Activated naive CD4-positive, alpha-beta T cell treated with anti-CD3 and anti-CD28 coated beads, Interleukin-2, amount 50 U/mL, for 16 hours (primary cell): Measurements from ENCODE around the gene CA5B.
"Not testable (repeated sequence)": the region's sequence is repeated elsewhere in the genome, so short reads cannot be mapped to it uniquely, and the experiment has no call there.

Source experiments
- DNase-seq: peaks from one replicate; pipeline ENCODE4 v3.0.0-alpha.2; 2020

CA5B gene

GRCh38 chrX:15815779-15816437, 77.8 kb downstream of the CA5B start:
- DNase-seq, result no peak

GRCh38 chrX:15816438-15816809, 78.4 kb downstream of the CA5B start:
- DNase-seq, result no peak

GRCh38 chrX:15816886-15817285, 78.8 kb downstream of the CA5B start:
- DNase-seq, result no peak

- DNase-seq, result no peak
These were observed 82.3 kb downstream of the CA5B start for GRCh38 chrX:15820106-15821073.

- no peak for DNase-seq
These were observed 84.9 kb downstream of the CA5B start for GRCh38 chrX:15822922-15823321.

- no peak for DNase-seq
These were observed 87.9 kb downstream of the CA5B start for GRCh38 chrX:15825936-15826335.

GRCh38 chrX:15829217-15829616, 91.1 kb downstream of the CA5B start:
- DNase-seq, result no peak

- DNase-seq, result not testable (repeated sequence)
These were observed 93.3 kb downstream of the CA5B start for GRCh38 chrX:15831347-15831746.

GRCh38 chrX:15834053-15834452, 96.0 kb downstream of the CA5B start:
- DNase-seq, result no peak

- DNase-seq, result no peak
These were observed 96.9 kb downstream of the CA5B start for GRCh38 chrX:15834827-15835595.
